ENCODE measurements around the gene CHKA.

DNA sequence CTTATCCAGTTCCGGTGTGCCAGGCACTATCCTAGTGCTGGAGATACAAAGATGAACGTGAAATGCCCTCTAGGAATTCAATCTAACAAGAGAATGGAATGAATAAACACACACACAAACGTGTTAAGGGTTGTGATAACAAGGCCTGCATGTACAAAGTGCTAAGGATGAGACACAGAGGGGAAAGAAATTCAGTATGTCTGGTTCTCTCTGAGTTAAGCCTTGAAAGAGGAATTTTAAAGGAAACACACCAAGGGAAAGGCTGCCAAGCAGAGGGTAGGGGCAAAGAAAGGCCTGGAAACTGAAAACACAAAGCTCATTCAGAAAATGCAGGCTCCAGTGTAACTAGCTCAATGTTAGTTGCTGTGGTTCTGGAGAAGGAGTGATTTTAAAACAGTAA lies 4.2 kb downstream of the CHKA start:
- TF ChIP-seq, protein P1, sequence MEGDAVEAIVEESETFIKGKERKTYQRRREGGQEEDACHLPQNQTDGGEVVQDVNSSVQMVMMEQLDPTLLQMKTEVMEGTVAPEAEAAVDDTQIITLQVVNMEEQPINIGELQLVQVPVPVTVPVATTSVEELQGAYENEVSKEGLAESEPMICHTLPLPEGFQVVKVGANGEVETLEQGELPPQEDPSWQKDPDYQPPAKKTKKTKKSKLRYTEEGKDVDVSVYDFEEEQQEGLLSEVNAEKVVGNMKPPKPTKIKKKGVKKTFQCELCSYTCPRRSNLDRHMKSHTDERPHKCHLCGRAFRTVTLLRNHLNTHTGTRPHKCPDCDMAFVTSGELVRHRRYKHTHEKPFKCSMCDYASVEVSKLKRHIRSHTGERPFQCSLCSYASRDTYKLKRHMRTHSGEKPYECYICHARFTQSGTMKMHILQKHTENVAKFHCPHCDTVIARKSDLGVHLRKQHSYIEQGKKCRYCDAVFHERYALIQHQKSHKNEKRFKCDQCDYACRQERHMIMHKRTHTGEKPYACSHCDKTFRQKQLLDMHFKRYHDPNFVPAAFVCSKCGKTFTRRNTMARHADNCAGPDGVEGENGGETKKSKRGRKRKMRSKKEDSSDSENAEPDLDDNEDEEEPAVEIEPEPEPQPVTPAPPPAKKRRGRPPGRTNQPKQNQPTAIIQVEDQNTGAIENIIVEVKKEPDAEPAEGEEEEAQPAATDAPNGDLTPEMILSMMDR (IDR thresholded peaks at IDR 0.05; ENCODE audit: borderline replicate concordance, extremely low read depth, low read length, poor library complexity, severe bottlenecking) = no peak
- no peak for TF ChIP-seq EZH2 (IDR thresholded peaks at IDR 0.05; ENCODE audit: borderline replicate concordance, low read depth, low read length, severe bottlenecking)

All from DND-41 (cell line).